ENCODE data around the gene SCMH1.

DNA sequence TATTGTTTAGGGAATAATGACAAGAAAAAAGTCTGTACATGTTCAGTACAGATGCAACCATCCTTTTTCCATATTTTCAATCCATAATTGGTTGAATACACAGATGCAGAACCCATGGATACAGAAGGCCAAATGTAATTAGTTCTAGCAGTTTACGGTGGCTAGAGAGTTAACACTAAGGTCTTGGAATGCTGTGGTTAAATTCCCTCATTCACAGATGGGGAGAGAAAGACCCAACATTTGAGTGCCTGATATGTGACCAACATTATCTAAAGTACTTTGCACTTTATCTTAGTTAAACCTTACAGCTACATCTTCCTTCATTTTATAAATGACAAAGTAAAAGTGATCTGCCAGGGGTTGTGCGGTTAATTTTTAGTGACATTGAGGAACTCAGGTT, 5.3 kb downstream of the SCMH1 start:
- TF ChIP-seq TAF1 (IDR thresholded peaks at IDR 0.05; ENCODE audit: low read depth, low read length): no peak
- no peak for TF ChIP-seq POLR2A (IDR thresholded peaks at IDR 0.05; ENCODE audit: low read depth, low read length)
- TF ChIP-seq SPI1 (IDR thresholded peaks at IDR 0.05; ENCODE audit: low read depth, low read length): no peak
